GM18861 (cell line): Measurements from ENCODE around the gene NBEAL2.
"Not testable (repeated sequence)": the region's sequence is repeated elsewhere in the genome, so short reads cannot be mapped to it uniquely, and the experiment has no call there.

Source experiments
- ATAC-seq: cut with Tn5 transposase; IDR thresholded peaks from one replicate; pipeline ENCODE4 v1.9.1; 2021; ENCODE audit not compliant: unreplicated experiment

The NBEAL2 gene

DNA sequence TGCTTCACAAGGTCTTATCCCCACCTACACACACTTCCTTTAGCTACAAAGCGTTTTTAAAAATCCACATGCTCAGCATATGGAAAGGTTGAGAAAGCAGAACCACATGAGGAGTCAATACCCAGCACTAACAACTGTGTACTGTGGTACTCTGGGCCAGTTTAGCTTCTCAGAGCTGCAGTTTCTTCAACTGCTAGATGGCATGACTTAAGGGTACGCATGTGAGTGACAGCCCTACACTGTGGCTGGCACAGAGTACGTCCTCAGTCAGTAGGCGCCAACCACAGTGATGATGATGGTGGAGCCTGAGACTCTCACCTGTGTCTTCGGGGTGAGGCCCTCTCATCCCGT lies 20.3 kb upstream of the NBEAL2 start:
- ATAC-seq, result no peak

DNA sequence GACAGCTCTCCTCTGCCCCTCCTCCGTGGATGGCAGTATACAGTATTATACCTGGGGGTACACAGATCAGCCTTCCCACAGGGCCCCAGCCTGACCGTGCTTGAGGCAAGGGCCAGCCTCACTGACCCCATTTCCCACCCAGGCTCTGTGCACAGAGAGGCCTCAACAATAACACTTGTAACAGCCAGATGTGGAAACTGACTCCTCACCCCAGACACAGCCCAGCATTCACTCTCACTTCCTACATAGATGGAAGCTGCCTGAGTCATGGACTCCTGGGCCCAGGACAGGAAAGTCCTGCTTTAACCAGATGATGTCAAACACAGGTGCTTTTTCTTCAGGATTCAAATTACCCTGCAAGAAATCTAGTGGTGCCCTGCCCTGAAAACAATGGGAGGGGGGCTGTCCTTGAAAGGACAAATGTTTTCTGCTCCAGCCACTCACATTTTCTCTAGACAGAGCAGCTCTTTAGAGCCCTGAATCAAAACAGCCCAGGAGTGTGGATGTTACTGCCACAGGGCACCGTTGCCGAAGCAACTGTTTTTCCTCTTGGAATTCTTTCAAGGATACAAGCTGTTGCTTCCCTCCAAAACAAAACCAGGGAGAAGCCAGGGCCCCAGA lies 19.3 kb upstream of the NBEAL2 start:
- ATAC-seq, result no peak

DNA sequence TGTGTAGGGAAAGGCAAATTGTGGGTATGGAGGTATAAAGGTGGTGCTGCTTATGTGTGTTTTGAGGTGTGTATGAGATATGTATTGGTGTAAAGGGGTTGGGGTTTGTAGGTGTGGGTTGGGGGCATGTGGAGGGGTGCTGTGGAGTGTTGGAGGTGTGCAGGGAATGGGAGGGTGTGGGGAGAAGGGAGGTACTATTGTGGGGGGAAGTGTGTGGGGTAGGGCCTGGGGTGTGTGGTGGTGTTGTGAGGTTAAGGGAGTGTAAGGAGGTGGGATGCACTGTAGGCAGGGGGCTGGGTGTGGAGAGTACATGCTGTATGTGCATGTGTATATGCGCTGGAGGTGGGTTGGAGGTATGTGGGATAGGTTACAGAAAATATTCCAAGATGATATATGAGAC lies 18.6 kb upstream of the NBEAL2 start:
- ATAC-seq, result no peak

DNA sequence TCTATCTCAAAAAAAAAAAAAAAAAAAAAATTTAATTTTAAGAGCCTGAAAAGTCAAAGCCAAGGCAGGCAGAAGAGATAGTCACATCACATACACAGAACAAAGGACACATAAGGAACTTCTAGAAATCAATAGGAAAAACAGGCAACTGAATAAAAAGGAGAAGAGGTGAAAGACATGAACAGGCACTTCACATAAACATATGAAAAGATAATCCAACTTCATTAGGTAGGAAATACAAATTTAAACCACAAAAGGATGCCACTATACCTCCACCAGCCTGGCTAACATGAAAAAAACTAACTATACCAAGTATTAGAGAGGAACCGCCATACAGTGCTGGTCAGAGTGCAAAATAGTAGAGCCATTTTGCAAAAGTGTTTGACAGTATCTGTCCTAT lies 17.0 kb upstream of the NBEAL2 start:
- no peak for ATAC-seq

DNA sequence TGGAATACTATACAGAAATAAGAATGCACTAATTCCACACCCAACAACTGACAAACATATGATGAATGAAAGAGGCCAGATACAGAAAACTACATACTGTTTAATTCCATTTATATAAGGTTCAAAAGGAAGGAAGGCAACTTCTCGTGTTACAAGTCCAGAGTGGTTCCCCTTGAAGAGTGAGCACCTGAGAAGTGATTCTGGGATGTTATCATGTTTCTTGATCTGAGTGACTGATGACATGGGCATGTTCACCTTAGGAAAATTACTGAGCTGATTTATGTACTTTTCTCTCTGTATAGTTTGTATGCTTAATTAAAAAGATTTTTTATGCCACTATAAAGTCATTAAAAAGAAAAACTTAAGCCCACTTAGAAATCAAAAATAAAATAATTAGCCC lies 16.5 kb upstream of the NBEAL2 start:
- no peak for ATAC-seq

DNA sequence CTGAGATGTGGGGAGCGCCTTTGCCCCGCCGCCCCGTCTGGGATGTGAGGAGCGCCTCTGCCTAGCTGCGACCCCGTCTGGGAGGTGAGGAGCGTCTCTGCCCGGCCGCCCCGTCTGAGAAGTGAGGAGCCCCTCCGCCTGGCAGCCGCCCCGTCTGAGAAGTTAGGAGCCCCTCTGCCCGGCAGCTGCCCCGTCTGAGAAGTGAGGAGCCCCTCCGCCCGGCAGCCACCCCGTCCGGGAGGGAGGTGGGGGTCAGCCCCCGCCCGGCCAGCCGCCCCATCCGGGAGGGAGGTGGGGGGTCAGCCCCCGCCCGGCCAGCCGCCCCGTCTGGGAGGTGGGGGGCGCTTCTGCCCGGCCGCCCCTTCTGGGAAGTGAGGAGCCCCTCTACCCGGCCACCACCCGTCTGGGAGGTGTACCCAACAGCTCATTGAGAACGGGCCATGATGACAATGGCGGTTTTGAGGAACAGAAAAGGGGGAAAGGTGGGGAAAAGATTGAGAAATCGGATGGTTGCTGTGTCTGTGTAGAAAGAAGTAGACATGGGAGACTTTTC lies 15.4 kb upstream of the NBEAL2 start:
- not testable (repeated sequence) for ATAC-seq

DNA sequence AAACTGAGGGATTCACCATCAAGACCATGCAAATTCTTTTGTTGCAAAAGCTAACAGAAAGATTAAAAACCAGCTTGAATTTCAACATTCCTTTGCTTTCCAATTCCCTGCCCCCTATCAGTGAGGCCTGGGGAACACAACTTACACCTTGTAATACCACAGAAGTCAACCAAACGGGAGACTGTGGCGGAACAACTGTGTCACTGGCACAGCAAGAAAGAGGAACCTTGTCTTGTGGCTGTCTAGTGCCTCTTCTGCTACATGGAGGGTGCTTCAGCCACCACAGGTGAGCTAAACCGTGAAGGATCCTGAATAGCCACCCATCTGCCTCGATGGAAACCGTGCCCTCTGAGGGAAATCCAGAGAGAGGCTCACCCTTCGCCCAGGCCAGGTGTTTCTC lies 14.3 kb upstream of the NBEAL2 start:
- ATAC-seq, result no peak

DNA sequence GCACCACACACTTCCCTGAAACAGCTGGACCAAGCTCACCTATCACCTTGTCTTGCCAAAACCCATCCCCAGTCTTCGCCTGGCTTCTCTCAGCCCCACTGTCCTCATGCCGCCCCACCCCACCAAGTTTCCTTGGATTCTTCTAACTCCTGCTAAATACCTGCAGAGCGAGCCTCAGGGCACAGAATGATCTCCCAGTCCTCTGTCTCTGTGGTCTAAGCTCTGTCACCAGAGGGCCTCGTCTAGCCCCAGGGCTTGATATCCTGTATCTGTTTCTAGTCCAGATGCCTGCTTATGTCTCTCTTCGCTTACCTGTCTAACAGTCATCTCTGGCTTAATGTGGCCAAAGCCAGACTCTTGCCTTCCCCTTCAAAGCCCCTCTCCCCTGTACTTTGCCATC lies 12.7 kb upstream of the NBEAL2 start:
- no peak for ATAC-seq

DNA sequence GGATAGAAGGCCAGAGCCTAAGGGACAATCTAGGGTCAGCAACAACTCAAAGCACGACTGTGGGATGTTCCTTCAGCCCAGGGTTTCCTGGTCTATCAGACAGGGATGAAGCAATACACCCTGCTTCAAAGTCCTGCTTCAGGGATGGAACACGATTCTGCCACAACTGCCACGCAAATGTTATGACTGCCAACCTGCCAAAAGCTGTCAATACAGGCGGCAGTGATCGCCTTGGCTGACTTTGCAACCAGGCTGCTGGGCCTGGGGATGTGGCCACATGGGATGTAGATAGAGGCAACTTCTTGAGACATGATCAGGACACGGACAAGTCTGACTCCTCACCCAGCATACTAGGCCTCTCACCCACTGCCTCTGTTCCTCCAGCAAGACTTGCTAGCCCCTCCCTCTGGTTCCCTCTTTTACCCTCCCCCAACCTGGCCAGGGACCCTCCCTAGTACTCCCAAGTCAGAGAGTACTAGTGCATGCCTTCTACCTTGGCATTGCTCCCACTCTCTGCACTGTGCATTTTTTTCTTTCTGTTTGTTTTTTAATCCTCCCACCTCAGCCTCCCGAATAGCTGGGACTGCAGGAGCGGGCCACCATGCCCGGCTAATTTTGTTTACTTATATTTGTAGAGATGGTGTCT lies 10.6 kb upstream of the NBEAL2 start:
- ATAC-seq, result no peak

DNA sequence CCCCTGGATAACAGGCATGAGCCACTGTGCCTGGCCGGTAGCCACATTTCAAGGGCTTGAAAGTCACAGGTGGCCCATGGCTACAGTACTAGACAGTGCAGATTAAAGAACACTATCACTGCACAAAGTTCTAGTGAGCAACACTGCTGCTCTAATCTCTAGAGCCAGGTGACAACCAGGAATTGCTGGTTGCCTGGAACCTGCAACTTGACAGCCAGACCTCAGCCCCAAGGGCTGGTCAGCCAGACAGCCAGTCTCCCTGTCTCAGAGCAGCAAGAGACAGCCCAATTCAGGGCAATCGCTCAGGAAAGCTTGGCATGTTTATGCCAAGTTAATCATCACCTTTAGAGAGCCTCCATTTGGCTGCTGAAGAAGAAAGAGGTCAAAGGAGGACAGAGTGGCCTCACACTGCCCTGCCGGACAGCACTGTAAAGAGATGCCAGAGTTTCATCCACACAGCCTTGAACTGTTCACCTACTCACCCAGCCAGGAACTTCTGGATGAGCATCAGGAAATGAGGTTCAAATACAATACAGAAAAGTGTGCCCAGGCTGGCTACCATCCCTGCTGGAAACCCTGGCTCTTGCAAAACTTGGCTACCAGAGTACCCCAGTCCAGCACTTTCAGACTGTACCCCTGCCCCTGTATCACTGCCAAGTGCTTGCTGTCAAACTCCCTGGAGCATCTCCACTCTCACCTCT lies 8.9 kb upstream of the NBEAL2 start:
- no peak for ATAC-seq

DNA sequence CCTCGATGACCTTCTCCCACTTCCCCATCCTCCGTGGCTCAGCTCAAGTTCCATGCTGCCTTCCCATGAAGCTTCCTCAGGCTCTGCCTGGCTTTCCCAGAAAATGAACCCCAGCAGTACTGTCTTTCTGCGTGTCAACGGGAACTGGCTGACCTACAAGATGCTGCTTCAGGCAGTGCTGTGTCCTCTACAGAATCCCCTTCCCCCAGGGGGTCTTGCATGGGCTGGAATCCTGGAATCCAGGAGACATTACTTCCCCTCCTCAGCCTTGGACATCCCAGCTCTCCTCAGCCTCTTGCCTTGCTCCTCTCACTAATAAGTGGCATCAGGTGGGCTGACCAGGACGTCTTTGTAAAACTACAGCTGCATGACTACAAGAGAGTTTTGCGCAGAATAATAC lies 8.3 kb upstream of the NBEAL2 start:
- no peak for ATAC-seq

DNA sequence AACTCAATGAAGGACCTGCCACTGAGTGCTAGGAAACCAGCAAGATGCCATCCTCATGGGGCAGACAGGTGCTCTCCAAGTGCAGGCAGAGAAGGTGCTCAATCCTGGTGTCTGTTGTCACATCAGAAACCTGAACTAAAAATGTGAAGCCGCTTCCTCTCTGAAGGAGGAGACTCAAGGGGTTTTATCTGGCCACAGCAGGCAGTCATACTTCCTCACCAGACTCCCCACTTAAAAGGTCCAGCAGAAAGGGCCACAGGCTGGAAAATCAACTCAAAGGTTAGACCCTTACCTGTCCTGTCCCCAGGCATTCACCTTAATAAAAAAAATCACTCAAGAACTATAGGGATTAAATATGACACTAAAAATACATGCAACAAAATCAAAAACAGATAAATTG lies 7.7 kb upstream of the NBEAL2 start:
- no peak for ATAC-seq

DNA sequence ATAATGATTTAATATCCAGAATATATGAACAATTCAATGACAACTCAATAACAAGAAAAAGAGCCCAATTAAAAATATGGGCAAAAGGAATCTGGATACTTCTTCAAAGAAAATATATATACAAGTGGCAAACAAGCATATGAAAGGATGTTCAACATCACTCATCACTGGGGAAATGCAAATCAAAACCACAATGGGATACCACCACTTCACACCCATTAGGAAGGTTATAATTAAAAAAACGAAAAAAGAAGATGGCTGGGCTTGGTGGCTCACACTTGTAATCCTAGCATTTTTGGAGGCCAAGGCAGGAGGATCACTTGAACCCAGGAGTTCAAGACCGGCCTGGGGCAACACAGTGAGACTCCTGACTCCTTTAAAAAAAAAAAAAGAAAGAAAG lies 7.1 kb upstream of the NBEAL2 start:
- no peak for ATAC-seq

DNA sequence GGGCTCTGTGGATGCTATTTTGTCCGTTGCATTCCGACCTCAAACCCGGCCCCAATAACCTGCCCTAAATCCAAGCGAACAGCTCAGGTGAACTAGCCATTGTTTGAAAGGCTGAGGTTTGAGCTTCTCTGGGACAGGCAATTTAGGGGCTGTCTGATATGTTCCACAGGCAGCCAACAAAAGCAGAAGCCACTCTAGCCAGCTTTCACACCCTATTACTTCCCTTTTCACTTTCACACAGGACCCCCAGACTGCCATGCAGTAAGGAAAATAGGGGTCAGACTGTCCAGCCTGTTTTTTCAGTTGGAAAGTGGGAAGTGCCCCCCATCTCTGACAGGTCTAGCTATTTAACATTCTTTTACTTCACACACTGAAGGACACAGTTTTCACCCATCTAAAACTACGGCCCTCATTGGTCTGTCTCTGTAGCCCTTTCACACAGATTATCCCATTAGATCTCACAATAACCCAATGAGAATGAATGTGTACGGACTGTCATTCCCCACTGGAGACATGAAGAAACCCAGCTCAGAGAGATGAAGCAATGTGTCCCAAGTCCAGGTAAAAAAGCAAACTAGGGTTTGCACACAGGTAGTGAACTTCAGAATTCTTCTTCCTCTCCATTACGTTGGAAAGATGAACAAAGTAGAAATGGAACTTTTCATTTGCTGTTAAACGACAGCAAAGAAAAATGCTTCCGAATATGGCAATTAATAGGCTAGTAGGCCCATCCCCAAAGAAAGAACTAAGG lies 4.9 kb upstream of the NBEAL2 start:
- ATAC-seq, result no peak

DNA sequence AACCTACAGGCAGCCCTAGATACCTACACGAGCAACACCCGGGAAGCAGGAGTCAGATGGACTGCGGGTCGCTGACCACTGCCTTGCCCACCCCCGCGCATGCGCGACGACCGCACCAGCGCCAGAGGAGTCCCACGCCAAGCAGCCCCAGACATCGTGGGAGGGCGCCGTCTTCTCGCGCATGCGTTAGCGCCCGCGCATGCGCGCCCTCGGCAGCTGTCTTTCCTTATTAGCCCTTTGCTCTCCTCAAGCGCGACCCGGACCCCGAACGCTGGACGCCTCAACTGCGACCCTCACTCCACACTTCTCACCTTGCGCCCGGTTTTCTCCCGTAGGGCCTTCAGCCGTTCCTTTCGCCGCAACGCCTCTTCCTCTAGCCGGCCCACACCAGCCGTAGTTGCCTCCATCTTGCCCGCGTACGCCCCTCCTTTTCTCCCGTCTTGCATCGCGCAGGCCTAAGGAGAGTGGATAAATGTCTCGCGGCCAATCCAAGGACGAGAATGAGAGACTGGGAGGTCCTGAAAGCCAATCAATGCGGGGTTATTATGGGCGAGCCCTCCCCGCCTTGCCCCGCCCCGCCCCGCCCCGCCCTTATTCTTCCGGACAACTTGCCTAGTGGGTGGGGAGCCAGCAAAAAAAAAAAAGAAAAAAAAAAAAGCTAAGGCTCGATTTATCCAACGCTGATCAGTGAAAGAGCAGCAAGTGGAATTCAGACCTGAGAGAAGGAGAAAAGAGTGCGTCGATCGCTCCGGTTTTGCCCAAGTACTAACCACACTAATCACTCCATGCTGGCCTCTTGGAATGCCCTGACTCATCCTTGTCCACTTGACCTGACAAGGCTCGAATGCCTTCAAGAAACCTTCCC lies 2.9 kb upstream of the NBEAL2 start, which contains the start of gene CCDC12:
Gene CCDC12, minus strand, starts transcription at position 420 of the 865 bp plus-strand sequence. Its CDS starts 13 bp downstream, at position 407.
- ATAC-seq, result peak; percentile 42

DNA sequence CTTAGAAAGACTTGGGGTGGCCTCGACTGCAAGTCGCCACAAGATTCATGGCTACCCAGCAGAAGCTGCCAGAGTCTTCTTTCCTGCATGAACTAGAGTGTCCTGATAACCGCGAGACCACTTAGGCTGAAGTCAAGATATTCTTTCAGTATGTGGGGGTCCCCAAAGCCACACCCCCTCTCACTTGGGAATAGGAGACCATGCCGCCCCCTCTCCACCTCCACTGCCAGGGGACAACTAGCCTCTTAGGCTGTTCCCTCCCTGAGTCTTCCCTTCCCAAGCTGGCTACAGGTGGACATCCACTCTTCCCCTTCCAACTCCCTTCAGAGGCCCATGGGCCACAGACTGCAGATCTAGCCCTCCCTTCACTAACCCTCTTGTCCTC lies 1.7 kb upstream of the NBEAL2 start:
- no peak for ATAC-seq

DNA sequence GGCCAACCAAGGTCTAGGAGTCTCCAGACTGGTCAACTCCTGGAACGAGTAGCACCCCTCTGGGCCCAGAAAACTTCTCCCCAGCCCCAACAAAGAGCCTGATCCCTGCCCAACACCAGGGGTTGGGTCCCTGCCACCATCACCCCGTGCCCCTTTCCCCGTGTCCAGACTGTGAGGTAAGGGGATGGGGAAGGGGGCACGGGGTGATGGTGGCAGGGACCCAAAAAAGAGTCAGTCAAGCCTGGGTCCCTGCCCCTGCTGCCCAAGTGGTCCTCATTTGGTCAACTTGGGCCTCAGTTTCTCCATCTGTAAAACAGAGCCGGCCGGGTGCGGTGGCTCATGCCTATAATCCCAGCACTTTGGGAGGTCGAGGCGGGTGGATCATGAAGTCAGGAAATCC lies 1.1 kb upstream of the NBEAL2 start:
- no peak for ATAC-seq

DNA sequence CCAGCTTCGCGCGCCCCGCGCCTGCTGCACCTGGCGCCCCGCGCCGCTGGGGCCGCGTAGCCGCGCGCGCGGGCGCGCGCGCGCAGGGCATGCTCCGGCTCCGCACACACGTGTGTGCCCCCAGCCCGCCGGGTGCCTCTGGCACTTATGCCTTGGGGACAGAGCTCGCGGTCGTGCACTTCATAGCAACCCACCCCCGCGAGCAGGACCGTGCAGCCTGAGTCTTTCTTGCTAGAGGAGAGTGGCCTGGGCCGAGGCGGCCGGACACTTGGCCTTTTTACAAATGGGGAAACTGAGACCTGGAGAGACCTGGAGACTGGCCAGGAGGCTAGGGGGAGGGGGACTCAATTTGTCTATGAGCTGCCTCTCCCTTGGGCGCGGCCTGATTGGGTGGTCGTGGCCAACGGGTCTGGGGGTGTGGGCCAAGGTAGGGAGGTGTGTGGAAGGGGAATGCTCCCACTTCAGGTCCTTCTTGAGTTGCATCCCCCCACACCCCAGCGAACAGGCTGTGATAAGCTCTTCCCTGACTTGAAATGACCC lies 562 bp downstream of the NBEAL2 start:
- no peak for ATAC-seq

DNA sequence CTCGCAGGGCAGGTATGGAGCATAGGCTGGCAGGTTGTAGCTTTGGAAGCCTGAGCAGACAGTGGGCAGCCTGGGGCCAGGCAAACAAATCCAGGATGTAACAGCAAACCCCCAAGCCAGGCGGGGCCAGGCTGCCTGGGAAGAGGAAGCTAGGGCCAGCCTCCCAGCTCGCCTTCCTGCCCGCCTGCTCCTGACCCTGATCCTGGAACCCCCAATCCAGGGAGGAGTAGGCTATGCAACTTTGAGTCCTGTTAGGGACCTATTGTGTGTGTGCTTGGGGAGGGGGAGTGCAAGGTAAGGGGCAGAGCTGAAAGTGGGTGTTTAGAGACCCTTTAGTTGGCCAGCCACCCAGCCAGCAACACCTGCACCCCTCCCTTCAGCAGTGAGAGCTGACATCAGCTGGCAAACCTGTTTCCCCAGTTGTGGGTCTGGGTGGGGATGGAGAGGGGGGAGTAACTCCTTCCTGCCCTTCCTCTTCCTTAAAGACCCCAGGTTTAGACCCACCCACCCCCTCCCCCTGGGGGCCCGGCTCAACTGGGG lies 2.5 kb downstream of the NBEAL2 start:
- no peak for ATAC-seq

DNA sequence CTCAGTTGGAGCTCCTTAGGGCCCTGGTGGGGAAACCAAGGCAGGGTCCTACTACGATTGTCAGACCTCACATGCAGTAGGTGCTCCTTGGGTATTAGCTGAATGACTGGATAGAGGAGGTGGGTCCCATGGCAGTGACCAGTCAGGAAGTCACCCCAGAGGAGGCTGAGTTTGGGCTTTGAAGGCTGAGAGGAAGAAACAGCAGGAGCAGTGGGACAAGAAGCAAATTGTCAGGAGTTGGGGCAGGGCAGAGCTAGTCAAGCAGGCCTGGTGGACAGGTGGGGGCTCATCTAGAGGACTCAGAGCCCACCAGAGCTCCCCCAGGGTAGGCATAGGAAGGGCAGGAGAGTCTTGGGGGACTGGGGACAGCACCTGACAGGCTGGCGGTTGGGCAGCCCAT lies 3.1 kb downstream of the NBEAL2 start:
- no peak for ATAC-seq
